ENCODE results near the gene RPL29. TPM values are rescaled to one million over a fixed set of nuclear protein-coding genes. Genes with fewer than 3 reads are reported as not detected.

Gene RPL29
- total RNA-seq, 4 donors from 2014 or later: 1,428 to 2,708 (median 2,246) TPM

DNA sequence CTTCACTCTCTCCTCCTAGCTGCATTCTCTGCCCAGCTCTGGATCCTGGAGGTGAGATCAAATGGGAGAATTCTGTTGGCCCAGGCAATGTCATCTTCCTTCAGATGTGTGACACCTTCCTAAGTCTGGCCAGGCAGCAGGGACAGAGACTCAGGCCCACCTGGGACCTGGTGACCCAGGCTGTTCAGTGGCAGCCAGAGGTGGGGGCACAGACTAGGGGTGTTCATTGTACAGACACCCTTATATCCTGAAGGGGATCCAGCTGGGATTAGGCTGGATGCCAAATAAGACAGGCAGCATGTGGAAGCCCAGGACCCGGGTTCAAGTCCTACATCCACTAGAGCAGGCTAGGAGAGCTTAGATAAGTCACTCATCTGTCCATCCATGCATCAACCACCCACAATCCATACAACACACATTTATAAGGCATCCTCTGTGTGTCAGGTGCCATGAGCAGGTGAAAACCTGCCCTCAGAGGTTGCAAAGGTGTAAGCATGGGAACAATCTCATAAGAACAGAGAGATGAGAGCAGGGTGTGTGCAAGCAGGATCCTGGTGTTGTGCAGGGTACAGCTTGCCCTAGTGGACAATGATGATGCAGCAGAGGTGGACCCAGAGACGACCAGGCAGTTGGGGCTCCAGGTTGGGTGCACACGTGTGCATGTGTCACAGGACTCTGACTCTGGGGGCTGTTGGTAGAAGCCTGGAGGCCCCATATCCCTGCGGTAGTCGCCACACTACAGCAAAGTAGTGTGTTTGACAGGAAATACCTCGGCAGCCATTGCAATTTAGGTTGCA, 18.3 kb upstream of the RPL29 start:
- TF ChIP-seq EP300 (IDR thresholded peaks at IDR 0.05): no peak
- TF ChIP-seq, protein P1, sequence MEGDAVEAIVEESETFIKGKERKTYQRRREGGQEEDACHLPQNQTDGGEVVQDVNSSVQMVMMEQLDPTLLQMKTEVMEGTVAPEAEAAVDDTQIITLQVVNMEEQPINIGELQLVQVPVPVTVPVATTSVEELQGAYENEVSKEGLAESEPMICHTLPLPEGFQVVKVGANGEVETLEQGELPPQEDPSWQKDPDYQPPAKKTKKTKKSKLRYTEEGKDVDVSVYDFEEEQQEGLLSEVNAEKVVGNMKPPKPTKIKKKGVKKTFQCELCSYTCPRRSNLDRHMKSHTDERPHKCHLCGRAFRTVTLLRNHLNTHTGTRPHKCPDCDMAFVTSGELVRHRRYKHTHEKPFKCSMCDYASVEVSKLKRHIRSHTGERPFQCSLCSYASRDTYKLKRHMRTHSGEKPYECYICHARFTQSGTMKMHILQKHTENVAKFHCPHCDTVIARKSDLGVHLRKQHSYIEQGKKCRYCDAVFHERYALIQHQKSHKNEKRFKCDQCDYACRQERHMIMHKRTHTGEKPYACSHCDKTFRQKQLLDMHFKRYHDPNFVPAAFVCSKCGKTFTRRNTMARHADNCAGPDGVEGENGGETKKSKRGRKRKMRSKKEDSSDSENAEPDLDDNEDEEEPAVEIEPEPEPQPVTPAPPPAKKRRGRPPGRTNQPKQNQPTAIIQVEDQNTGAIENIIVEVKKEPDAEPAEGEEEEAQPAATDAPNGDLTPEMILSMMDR (IDR thresholded peaks at IDR 0.05): no peak
- no peak for TF ChIP-seq POLR2AphosphoS5 (IDR thresholded peaks at IDR 0.05)
- TF ChIP-seq POLR2A (IDR thresholded peaks at IDR 0.05): no peak
- no peak overlapping the region for H3K27ac ChIP-seq
- H3K27me3 ChIP-seq: no peaks in the 10 kb centered on the region
- no peak overlapping the region for H3K4me3 ChIP-seq
- H3K4me1 ChIP-seq: no peaks in the 10 kb centered on the region
- H3K9me3 ChIP-seq: no peaks in the 10 kb centered on the region
- no peak for DNase-seq (ENCODE audit: low spot score in 2 of 2)
- H3K36me3 ChIP-seq: no peaks in the 10 kb centered on the region
- WGBS: 85% methylated on average over 6 of the region's 6 CpGs

DNA sequence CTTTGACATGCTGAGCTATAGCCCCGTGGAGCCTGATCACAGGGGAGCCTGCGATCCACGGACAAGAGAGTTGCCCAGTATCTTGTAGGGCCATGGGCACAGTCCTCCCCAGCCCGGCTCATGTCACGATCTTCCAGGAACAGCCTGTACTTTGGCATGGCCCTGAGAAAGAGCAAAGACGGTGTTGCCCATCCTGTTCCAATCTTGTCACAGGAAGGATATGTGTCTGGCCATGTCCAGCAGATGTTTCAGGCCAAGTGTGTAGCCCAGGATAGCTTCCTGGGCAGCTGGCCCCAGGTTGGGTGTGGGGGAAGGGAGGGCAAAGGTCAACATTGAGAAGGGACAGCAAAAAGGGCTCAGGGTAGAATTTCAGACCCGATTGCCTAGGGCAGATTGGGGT, 17.0 kb upstream of the RPL29 start:
- no peak for DNase-seq (ENCODE audit: low spot score in 2 of 2)
- Histone ChIP-seq H3K27ac (no peak overlapping the region), H3K36me3 (no peaks in the 10 kb centered on the region), H3K4me3 (no peak overlapping the region), H3K9me3 (no peaks in the 10 kb centered on the region), H3K4me1 (no peaks in the 10 kb centered on the region), H3K27me3 (no peaks in the 10 kb centered on the region)
- TF ChIP-seq, protein P1 (IDR thresholded peaks at IDR 0.05): no peak
- WGBS: 89% methylated on average over 7 of the region's 7 CpGs

DNA sequence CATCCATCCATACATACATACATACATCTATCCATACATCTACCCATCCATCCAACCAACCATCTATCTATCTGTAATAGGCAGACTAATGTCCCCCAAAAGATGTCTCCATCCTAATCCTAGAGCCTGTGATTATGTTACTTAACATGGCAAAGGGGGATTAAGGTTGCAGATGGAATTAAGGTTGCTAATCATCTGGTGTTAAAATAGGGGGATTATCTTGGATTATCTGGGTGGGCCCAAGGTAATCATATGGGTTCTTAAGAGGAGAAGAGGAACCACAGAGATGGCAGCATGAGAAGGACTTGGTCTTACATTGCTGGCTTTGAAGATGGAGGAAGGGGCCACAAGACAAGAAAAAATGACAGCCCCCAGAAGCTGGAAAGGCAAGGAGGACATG, 14.7 kb upstream of the RPL29 start:
- Histone ChIP-seq H3K4me3 (no peak overlapping the region), H3K9me3 (no peaks in the 10 kb centered on the region), H3K4me1 (peaks cover 12% of the 10 kb centered on the region), H3K27me3 (no peaks in the 10 kb centered on the region), H3K27ac (no peak overlapping the region), H3K36me3 (no peaks in the 10 kb centered on the region)
- no peak for DNase-seq (ENCODE audit: low spot score in 2 of 2)
- TF ChIP-seq EP300 (IDR thresholded peaks at IDR 0.05) (no peak), POLR2AphosphoS5 (IDR thresholded peaks at IDR 0.05) (no peak), POLR2A (IDR thresholded peaks at IDR 0.05) (no peak)
- TF ChIP-seq, protein P1 (IDR thresholded peaks at IDR 0.05): no peak

DNA sequence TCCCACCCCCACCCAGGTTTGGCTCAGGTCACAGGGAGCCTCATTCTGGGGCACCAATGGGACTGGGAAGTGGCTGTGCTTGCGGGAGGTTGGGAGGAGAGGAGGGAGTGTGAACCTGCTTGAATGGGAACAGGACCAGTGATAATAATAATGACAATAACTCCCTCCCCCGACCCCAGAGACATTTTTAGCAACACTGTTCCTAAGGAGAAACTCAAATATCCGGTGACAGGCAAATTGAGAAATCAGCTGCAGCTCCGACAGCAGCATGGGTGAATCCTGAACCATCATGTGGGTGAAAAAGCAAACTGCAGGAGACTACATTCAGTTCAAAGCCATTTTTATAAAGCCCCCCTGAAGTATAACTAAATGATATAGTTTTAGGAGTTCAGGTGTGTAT, 11.6 kb upstream of the RPL29 start:
- Histone ChIP-seq H3K4me1 (peaks cover 26% of the 10 kb centered on the region), H3K27me3 (no peaks in the 10 kb centered on the region), H3K9me3 (no peaks in the 10 kb centered on the region), H3K27ac (no peak overlapping the region), H3K36me3 (no peaks in the 10 kb centered on the region), H3K4me3 (no peak overlapping the region)
- WGBS: 79% methylated on average over 4 of the region's 4 CpGs
- DNase-seq (ENCODE audit: low spot score in 2 of 2): no peak
- TF ChIP-seq POLR2AphosphoS5 (IDR thresholded peaks at IDR 0.05) (no peak), POLR2A (IDR thresholded peaks at IDR 0.05) (no peak), EP300 (IDR thresholded peaks at IDR 0.05) (no peak)
- TF ChIP-seq, protein P1 (IDR thresholded peaks at IDR 0.05): no peak

DNA sequence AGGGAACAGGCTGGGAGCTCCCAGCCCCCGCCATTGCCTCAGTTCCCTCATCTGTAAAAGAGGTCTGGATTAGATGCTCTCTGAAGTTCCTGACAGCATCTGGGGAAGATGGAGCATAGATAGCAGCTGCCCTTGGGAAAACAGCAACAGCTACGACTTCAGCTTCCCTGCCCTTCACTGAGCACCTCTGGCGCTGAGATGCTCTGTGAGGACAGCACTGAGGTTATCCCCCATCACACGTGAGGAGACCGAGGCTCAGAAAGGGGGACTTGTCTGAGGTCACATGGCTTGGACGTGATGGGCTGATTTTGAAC, 11.1 kb upstream of the RPL29 start:
- Histone ChIP-seq H3K4me1 (peaks cover 27% of the 10 kb centered on the region), H3K27ac (no peak overlapping the region), H3K27me3 (no peaks in the 10 kb centered on the region), H3K9me3 (no peaks in the 10 kb centered on the region), H3K36me3 (no peaks in the 10 kb centered on the region), H3K4me3 (no peak overlapping the region)
- no peak for DNase-seq (ENCODE audit: low spot score in 2 of 2)
- WGBS: 89% methylated on average over 6 of the region's 6 CpGs
- TF ChIP-seq EP300 (IDR thresholded peaks at IDR 0.05) (no peak), POLR2AphosphoS5 (IDR thresholded peaks at IDR 0.05) (no peak), POLR2A (IDR thresholded peaks at IDR 0.05) (no peak)
- TF ChIP-seq, protein P1 (IDR thresholded peaks at IDR 0.05): no peak

Measured in suprapubic skin (tissue), 4 donors.